Right renal cortex interstitium (tissue), 3 donors: ENCODE data around the gene ASB2. TPM values are rescaled to one million over a fixed set of nuclear protein-coding genes. Genes with fewer than 3 reads are reported as not detected.

Experiments
- DNase-seq, 3 donors: peaks; one replicate each; pipeline ENCODE4 v3.0.0-alpha.2; 2013; ENCODE audit warnings: low read depth in 3 of 3, low spot score in 2 of 3
- polyA plus RNA-seq, 3 donors: library from polyadenylated mRNA; unstranded; fragments of 120-200 nt; gene quantifications; one replicate each; pipeline ENCODE4 v1.2.1, GENCODE V29; 2013; ENCODE audit not compliant: insufficient read length in 3 of 3

ASB2 gene
- polyA plus RNA-seq, 3 donors = 0.24 to 0.42 (median 0.24) TPM

GRCh38 chr14:93981316-93982229 lies 5.2 kb upstream of the ASB2 start:
- DNase-seq = no peak

- DNase-seq = no peak
These were observed 4.3 kb upstream of the ASB2 start for GRCh38 chr14:93980456-93981201.

GRCh38 chr14:93978735-93979134 lies 2.4 kb upstream of the ASB2 start:
- no peak for DNase-seq

- no peak for DNase-seq
These were observed 1.6 kb upstream of the ASB2 start for GRCh38 chr14:93977790-93978581.

GRCh38 chr14:93977171-93977570 lies 801 bp upstream of the ASB2 start:
- DNase-seq = no peak

- no peak for DNase-seq
These were observed 436 bp downstream of the ASB2 start for GRCh38 chr14:93975791-93976476.

GRCh38 chr14:93974833-93975232 lies 1.5 kb downstream of the ASB2 start:
- no peak for DNase-seq

GRCh38 chr14:93974299-93974698 lies 2.1 kb downstream of the ASB2 start:
- no peak for DNase-seq

- no peak for DNase-seq
These were observed 2.8 kb downstream of the ASB2 start for GRCh38 chr14:93973607-93974006.

- DNase-seq = no peak
These were observed 3.7 kb downstream of the ASB2 start for GRCh38 chr14:93972618-93973205.

GRCh38 chr14:93971635-93972027 lies 4.7 kb downstream of the ASB2 start:
- DNase-seq = no peak

- no peak for DNase-seq
These were observed 5.3 kb downstream of the ASB2 start for GRCh38 chr14:93970965-93971634.

- DNase-seq = no peak
These were observed 5.8 kb downstream of the ASB2 start for GRCh38 chr14:93970585-93970964.

- DNase-seq = no peak
These were observed 7.1 kb downstream of the ASB2 start for GRCh38 chr14:93969082-93969828.

GRCh38 chr14:93967637-93968250 lies 8.6 kb downstream of the ASB2 start:
- no peak for DNase-seq

GRCh38 chr14:93965946-93966474 lies 10.4 kb downstream of the ASB2 start:
- no peak for DNase-seq

GRCh38 chr14:93965287-93965821 lies 11.0 kb downstream of the ASB2 start:
- DNase-seq = no peak

GRCh38 chr14:93964820-93965286 lies 11.5 kb downstream of the ASB2 start:
- DNase-seq = no peak
